HG03095 (cell line): Measurements from ENCODE around the gene SDC1.
A peak's percentile ranks its signal among the peaks of the same experiment; 100 is the strongest.

Experiments used
- ATAC-seq: cut with Tn5 transposase; IDR thresholded peaks from one replicate; pipeline ENCODE4 v1.9.1; 2021; ENCODE audit warnings: moderate library complexity; ENCODE audit not compliant: unreplicated experiment

Gene SDC1

GRCh38 chr2:20215183-20216040 lies 9.5 kb downstream of the SDC1 start:
- ATAC-seq: no peak

- peak; percentile 13 for ATAC-seq
Measured at GRCh38 chr2:20214566-20215182, 10.3 kb downstream of the SDC1 start.

- peak; percentile 50 for ATAC-seq
Measured at GRCh38 chr2:20213651-20214565, 11.0 kb downstream of the SDC1 start.

GRCh38 chr2:20212871-20213503 lies 11.9 kb downstream of the SDC1 start:
- no peak for ATAC-seq

- peak; percentile 58 for ATAC-seq
Measured at GRCh38 chr2:20212459-20212870, 12.5 kb downstream of the SDC1 start.

GRCh38 chr2:20211860-20212458 lies 13.0 kb downstream of the SDC1 start:
- no peak for ATAC-seq

- no peak for ATAC-seq
Measured at GRCh38 chr2:20211420-20211819, 13.5 kb downstream of the SDC1 start.

GRCh38 chr2:20210462-20210861 lies 14.5 kb downstream of the SDC1 start:
- no peak for ATAC-seq

- ATAC-seq: no peak
Measured at GRCh38 chr2:20209373-20210109, 15.4 kb downstream of the SDC1 start.

GRCh38 chr2:20208476-20208859 lies 16.5 kb downstream of the SDC1 start:
- ATAC-seq: no peak

- peak; percentile 77 for ATAC-seq
Measured at GRCh38 chr2:20207051-20207450, 17.9 kb downstream of the SDC1 start.

GRCh38 chr2:20205915-20206524 lies 18.9 kb downstream of the SDC1 start:
- ATAC-seq: no peak

GRCh38 chr2:20205069-20205468 lies 19.9 kb downstream of the SDC1 start:
- no peak for ATAC-seq

- no peak for ATAC-seq
Measured at GRCh38 chr2:20203521-20204225, 21.3 kb downstream of the SDC1 start.

- ATAC-seq: no peak
Measured at GRCh38 chr2:20203072-20203471, 21.9 kb downstream of the SDC1 start.

- ATAC-seq: no peak
Measured at GRCh38 chr2:20201671-20202070, 23.3 kb downstream of the SDC1 start.

GRCh38 chr2:20200697-20201555 lies 24.0 kb downstream of the SDC1 start:
- no peak for ATAC-seq
